ENCODE results near the gene C11orf21. TPM values are rescaled to one million over a fixed set of nuclear protein-coding genes. Genes with fewer than 3 reads are reported as not detected.

Gene C11orf21
- total RNA-seq, 1 donor from 2014 or later, result not detected

DNA sequence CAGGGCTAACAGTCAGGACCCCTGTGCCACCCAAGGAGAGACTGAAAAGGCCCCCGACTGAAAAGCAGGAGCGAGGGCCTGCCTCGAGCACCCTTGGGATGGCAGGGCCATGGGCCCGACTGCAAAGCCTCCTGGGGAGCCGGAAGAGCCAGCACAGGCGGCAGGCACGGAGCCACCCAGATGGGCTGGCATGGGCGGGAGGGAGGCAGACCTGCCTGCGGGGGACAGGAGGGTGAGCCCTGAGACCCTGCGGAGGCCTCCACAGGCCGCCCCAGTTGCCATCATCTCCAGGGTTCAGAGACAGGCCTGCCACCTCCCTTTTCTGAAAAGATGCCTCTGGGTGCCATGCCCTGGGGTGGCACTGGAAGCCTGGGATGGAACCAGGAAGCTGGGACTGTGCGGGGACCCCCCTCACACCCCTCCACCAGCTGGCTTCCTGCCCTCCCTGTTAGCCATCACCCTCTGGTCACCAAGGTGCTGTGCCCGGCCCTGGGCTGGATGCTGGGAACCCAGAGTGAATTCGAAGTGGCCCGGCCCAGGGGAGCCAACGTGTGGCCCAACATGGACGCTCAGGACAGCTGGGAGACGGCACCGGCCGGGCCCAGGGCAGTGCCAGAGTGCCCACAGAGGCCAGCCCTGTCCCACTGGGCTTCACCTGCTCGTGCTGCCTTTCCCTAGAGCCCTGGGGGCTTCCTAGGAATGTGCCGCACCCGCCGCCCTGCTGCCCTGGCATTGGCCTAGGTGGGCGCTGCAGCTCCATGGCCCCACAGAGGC lies 13.9 kb upstream of the C11orf21 start:
- no peaks in the 10 kb centered on the region for H3K27me3 ChIP-seq (ENCODE audit: control insufficient read depth, insufficient read depth, low read length)
- TF ChIP-seq, protein P1, sequence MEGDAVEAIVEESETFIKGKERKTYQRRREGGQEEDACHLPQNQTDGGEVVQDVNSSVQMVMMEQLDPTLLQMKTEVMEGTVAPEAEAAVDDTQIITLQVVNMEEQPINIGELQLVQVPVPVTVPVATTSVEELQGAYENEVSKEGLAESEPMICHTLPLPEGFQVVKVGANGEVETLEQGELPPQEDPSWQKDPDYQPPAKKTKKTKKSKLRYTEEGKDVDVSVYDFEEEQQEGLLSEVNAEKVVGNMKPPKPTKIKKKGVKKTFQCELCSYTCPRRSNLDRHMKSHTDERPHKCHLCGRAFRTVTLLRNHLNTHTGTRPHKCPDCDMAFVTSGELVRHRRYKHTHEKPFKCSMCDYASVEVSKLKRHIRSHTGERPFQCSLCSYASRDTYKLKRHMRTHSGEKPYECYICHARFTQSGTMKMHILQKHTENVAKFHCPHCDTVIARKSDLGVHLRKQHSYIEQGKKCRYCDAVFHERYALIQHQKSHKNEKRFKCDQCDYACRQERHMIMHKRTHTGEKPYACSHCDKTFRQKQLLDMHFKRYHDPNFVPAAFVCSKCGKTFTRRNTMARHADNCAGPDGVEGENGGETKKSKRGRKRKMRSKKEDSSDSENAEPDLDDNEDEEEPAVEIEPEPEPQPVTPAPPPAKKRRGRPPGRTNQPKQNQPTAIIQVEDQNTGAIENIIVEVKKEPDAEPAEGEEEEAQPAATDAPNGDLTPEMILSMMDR (IDR thresholded peaks at IDR 0.05; ENCODE audit: insufficient read depth, low read length, severe bottlenecking), result no peak
- FAIRE-seq (no peak), DNase-seq (ENCODE audit: low read depth) (no peak)
- H3K4me3 ChIP-seq (ENCODE audit: low read depth, low read length), result no peak overlapping the region
- no peaks in the 10 kb centered on the region for H3K36me3 ChIP-seq (ENCODE audit: control insufficient read depth, insufficient read depth, low read length)

DNA sequence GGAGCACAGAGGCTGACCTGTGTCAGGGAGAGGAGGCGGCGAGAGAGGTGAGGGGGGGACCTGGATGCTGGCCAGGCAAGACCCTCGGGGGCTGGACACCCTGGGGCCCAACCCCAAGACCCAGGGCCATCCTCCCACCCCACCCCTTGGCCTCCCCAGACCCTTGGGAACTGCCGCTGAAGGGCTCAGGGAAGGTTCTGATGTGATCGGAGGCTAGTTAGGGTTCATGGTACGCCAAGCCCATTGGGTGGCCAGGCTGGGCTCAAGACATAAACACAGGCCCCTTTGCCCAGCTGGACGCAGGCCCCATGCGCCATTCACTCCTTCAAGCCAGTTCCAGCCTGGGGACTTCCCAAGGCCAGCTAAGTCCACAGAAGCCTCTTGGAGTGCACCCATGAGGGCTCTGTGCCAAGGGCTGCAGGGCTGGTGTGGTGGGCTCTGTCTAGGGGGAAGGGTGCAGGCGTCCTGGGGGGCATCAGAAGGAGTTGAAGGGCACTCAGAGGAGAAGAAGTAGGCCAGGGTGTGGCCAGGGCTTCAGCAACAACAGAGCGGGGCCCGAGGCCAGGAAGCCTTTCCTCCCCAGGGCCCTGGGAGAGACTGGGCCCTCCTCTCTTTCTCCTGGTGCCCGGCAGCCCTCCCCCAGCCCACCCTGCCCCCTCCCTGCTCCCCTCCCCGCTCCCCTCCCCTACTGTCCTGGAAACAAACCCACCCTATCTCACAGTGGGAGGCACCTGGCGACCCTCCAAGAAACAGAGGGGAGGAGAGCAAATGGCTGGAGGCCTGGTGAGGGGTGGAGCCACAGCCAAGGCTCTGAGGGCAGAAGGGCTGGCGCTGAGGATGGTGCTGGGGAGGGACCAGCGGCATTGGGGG lies 13.0 kb upstream of the C11orf21 start:
- FAIRE-seq (no peak), DNase-seq (ENCODE audit: low read depth) (no peak)
- TF ChIP-seq, protein P1 (IDR thresholded peaks at IDR 0.05; ENCODE audit: insufficient read depth, low read length, severe bottlenecking), result no peak
- Histone ChIP-seq H3K4me3 (ENCODE audit: low read depth, low read length) (no peak overlapping the region), H3K27me3 (ENCODE audit: control insufficient read depth, insufficient read depth, low read length) (no peaks in the 10 kb centered on the region), H3K36me3 (ENCODE audit: control insufficient read depth, insufficient read depth, low read length) (no peaks in the 10 kb centered on the region)

DNA sequence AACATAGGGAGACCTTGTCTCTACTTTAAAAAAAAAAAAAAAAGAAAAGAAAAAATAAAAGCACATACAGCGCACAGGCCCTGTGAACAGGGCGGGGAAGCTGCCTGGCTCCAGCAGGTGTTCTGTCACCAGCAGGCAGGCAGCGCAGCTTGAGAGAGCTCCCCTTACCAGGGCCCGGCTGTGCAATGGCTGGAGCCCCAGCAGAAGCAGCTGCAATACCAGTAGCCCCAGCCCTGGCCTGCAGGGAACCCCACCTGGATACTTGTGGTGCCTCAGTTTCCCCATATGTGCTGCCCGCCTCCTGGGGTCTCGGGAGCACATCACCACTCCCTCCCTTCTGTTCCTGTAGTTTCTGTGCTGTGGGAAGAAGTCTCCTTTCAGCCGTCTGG lies 12.4 kb upstream of the C11orf21 start:
- Histone ChIP-seq H3K4me3 (ENCODE audit: low read depth, low read length) (no peak overlapping the region), H3K27me3 (ENCODE audit: control insufficient read depth, insufficient read depth, low read length) (no peaks in the 10 kb centered on the region), H3K36me3 (ENCODE audit: control insufficient read depth, insufficient read depth, low read length) (no peaks in the 10 kb centered on the region)
- FAIRE-seq (no peak), DNase-seq (ENCODE audit: low read depth) (no peak)
- TF ChIP-seq, protein P1 (IDR thresholded peaks at IDR 0.05; ENCODE audit: insufficient read depth, low read length, severe bottlenecking), result no peak

DNA sequence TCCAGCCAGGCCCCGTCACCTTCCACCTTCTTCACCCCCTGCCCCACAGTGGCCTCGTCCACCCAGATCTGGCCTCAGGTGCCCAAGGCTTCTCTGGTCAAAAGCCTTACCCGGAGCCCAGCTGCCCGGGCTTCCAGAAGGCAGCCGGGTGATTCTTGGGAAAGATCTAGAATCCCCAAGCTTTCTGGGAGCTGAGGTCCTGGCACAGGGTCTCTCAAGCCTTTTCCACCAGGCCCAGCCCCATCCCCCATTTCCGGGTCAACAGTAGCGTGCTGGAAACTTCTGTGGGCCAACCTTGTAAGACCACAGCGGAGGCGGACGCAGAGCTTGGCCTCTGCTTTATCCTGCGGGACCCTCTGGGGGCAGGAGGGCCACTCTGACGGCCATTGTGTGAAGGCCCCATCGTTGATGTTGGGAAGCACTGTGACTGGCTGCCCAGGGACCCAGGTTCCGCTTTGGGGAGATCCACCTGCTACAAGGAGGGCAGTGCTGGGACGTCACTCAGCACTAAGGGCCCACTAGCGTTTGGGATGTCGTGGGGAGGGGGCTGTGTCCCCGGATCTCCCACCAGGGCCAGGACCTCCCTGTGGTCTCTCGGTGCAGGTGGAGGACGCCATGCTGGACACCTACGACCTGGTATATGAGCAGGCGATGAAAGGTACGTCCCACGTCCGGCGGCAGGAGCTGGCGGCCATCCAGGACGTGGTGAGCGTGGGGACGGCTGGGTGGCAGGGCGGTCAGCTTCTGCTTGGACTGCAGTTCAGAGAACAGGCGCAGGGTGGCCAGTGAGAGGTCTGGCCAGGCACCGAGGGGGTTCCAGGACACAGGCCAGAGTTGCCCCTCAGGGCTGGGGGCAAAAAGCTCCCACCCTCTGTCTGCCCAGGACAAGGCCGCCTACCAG lies 11.6 kb upstream of the C11orf21 start:
- Histone ChIP-seq H3K27me3 (ENCODE audit: control insufficient read depth, insufficient read depth, low read length) (no peaks in the 10 kb centered on the region), H3K4me3 (ENCODE audit: low read depth, low read length) (no peak overlapping the region), H3K36me3 (ENCODE audit: control insufficient read depth, insufficient read depth, low read length) (no peaks in the 10 kb centered on the region)
- TF ChIP-seq, protein P1 (IDR thresholded peaks at IDR 0.05; ENCODE audit: insufficient read depth, low read length, severe bottlenecking), result no peak
- no peak for DNase-seq (ENCODE audit: low read depth)
- FAIRE-seq, result no peak

DNA sequence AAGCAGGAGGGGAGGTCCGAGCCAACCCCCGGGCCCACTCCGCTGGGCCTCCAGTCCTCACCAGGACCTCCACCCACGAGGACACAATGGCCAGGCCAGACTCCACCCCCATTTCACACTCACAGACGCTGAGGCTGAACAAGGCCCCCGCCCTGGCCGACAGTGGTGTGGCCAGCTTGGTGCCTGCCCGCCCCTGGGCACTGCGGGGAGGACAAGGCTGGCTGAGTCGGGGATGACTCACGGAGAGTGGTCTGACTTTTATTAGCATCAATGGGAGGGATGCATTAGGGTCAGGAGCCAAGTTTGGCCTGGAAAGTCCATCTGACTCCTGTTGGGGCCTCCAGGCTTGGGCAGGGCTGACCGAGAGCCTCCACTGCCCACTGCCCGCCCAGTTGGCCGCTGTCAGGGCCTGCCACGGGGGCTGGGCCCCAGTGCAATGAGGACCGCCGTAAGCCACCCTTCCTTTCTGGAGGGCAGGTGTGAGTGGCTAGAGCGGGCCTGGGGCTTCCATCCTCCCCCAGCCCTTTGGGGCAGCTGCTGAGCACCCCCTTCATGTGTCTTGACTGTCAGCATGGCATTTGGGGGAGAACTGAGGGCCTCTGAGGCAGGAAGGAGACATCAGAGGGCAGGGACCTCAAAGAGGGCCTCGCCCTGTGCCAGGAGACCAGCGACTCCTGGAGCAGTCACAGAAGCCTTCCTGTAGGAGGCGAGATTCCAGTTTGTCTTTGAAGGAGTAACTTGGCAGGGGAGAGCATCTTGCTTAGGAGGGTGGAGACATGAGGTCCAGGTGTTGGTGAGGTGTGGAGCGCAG lies 10.7 kb upstream of the C11orf21 start:
- FAIRE-seq (no peak), DNase-seq (ENCODE audit: low read depth) (peak; percentile 20)
- TF ChIP-seq, protein P1 (IDR thresholded peaks at IDR 0.05; ENCODE audit: insufficient read depth, low read length, severe bottlenecking), result no peak
- no peaks in the 10 kb centered on the region for H3K27me3 ChIP-seq (ENCODE audit: control insufficient read depth, insufficient read depth, low read length)
- H3K4me3 ChIP-seq (ENCODE audit: low read depth, low read length), result no peak overlapping the region
- H3K36me3 ChIP-seq (ENCODE audit: control insufficient read depth, insufficient read depth, low read length), result no peaks in the 10 kb centered on the region
